GM21723 (cell line): ENCODE measurements around the gene LSG1.
"Not testable (repeated sequence)": the region's sequence is repeated elsewhere in the genome, so short reads cannot be mapped to it uniquely, and the experiment has no call there.

Experiments used
- ATAC-seq: cut with Tn5 transposase; IDR thresholded peaks from one replicate; pipeline ENCODE4 v1.9.1; 2021; ENCODE audit warnings: mild to moderate bottlenecking, moderate library complexity; ENCODE audit not compliant: unreplicated experiment

Gene LSG1

DNA sequence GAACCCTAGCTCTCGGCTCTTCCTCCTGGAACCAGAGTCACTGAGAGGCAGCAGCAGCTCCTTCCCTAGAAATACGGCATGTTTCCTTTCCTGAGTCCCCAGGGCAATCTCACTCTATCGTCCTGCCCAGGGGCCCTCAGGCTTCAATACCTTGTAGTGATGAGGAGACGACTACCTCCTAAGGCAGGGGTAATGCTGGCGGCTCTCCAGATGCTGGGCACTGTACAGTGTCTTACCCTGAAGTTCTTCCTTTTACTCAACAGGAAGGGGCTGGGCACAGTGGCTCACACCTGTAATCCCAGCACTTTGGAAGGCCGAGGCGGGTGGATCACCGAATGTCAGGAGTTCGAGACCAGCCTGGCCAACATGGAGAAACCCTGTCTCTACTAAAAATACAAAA is 52.2 kb downstream of the LSG1 start:
- no peak for ATAC-seq

- ATAC-seq: no peak
Observed at GRCh38 chr3:194618858-194619608, 53.0 kb downstream of the LSG1 start.

DNA sequence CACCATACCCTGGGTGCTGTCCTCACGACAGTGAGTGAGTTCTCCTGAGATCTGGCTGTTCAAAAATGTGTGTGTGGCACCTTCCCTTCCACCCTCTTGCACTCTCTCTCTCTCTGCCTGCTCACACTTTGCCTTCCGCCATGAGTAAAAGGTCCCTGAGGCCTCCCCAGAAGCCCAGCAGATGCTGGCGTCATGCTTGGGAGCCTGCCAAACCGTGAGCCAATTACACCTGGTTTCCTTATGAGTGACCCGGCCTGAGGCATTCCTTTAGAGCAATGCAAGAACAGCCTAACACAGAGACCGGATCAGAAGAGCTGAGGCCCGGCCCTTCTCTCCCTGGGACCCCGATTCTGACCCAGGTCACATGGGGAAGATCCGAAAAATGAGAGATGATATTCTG is 54.2 kb downstream of the LSG1 start:
- no peak for ATAC-seq

DNA sequence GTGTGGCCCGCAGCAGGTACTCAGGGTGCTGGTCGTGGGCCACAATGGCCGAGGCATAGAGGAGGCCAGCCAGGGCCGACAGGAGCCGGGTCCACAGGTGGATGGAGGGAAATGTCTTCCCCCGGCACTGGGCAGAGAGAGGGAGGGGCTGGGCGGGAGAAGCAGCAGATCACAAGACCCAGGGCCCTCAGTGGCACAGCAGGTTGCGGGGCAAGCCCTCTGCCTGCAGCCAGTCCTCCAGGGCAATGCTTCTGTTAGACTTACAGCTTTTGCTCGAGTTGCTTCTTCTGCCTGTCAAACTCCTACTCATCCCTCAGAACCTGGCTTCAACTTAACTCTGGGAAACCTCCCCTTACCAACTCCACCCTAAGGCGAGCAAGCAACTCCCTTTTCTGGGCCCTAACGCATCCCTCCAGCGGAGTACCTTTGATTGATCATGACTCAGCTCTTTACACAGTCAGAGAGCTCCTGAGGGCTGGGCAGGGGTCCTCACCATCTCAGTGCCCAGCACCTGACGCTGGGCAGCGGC is 54.8 kb downstream of the LSG1 start:
- no peak for ATAC-seq

DNA sequence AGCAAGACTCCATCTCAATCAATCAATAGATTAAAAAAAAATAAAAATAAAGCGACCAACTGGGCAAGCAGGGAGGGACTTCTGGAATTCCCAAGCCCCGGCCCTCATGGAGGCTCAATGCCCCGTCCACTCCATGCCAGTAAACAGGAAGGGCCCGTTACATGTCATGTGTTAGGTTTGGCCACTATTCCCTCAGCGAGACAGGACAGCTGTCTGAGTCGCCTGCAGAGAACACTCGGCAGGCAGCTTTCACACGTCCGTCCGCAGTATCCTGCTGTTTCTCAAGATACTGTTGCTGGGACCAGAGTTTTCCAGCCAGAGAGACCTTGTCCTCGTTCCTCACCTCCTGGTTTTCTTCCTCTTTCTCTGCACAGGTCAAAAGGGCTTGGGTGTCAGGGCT is 56.8 kb downstream of the LSG1 start:
- ATAC-seq: no peak

DNA sequence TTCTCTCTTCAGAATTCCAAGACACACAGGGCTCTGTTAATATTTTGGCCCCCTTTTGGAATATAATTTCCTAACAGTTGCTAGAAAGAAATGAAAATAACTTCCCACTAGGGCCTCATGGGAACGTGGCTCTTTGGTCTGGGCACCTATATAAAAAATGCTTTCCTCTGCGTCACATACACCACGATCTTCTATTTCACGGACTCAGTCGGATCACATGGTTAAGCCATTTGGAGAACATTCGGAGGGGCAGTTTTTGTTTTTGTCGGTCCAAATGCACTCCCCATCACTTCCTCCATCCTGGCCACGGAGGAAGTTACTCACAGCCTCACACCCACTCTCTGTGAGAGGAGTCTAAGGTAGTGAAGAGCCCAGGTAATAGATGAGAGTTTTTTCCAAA is 59.8 kb downstream of the LSG1 start:
- ATAC-seq: no peak

- ATAC-seq: no peak
Observed at GRCh38 chr3:194610689-194611088, 61.3 kb downstream of the LSG1 start.

DNA sequence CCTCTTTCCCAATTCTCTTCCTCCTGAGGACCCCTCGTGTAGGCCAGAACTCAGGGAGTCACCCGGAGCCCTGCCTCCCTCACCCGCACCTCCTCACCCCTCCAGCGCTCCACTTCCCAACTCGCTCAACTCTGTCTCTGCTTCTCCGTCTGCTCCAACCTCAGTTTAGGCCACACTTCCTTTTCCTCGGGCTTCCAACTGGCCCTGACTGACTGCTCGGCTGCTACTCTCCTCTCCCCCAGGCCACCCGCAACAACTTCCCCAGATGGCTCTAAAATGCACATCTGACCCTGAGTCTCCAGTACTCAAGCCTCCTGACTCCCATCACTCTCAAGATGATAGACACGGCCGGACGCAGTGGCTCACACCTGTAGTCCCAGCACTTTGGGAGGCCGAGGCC is 62.4 kb downstream of the LSG1 start:
- ATAC-seq: no peak

GRCh38 chr3:194608981-194609380 is 63.0 kb downstream of the LSG1 start:
- no peak for ATAC-seq

GRCh38 chr3:194607592-194608389 is 64.2 kb downstream of the LSG1 start:
- no peak for ATAC-seq

DNA sequence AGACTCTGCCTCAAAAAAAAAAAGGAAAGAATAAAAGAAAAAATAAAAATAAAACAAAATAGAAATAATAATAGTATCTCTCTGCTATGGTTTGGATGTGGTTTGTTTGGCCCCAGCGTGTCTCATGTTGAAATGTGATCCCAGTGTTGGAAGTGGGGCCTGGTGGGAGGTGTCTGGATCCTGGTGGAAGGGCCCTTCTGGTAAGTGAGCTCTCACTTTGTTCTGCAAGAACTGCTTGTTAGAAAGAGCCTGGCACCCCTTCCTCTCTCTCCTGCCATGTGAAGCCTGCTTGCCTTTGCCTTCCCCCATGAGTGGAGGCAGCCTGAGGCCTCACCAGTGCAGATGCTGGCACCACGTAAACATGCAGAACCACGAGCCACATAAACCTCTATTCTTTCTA is 65.0 kb downstream of the LSG1 start:
- no peak for ATAC-seq

DNA sequence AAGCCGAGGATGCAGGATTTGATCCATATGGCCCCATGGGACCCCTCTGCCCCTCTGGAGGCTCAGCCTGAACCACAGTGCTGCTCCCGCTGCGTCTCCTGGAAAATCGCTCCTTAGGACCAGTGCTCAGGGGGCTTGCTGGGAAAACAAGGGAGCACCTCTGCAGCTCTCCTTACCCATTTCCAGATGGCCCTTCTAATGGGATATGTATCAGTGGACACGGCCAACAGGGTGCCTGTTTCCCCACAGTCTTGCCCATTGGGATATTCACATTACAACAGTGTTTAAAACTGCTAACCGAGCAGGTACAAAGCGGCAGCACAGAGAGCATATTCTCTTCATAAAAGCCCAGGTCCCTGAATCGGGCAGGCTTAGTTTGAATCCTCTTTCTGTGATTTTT is 65.8 kb downstream of the LSG1 start:
- no peak for ATAC-seq

- not testable (repeated sequence) for ATAC-seq
Observed at GRCh38 chr3:194605314-194605713, 66.7 kb downstream of the LSG1 start.

GRCh38 chr3:194604837-194605236 is 67.2 kb downstream of the LSG1 start:
- ATAC-seq: no peak

DNA sequence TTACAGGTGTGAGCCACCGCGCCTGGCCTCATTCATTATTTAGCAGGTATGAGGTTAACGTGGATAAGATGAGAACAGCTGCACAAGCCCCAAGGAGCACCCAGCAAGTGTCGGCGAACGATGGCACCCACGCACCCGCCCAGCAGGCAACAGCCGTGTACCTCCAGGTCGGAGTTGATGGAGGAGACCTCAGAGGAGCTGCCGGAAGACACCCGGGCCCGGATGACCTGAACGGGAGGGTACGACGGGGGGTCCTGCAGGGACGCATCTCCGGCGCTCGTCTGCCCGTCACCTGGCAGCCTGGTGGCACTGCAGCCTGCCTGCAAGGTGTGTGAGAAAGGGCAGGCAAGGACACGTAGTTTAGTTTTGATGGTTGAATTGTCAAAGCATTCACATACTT is 67.9 kb downstream of the LSG1 start:
- ATAC-seq: no peak

DNA sequence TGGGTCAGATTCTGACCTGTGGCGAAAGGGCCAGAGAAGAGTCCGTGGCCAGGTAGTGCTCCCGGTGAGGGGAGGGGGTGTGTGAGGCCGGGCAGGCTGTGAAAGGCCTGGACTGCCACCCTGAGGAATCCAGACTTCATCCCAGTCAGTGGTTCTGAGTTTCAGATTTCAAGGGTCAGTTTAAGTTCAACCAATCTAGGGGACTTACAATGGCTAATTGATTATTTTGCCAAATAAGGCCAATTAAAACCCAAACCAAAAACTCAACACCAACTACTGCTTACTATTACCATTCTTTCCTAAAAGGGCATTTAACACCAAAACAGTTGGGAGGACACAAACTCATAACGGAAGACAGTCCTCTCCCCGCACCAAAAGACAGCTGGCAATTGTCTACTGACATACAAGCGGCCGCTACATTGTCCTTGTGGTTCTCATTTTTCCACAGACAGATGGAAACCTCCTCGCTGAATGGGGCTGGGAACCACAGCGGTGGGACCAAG is 69.3 kb downstream of the LSG1 start:
- ATAC-seq: no peak

DNA sequence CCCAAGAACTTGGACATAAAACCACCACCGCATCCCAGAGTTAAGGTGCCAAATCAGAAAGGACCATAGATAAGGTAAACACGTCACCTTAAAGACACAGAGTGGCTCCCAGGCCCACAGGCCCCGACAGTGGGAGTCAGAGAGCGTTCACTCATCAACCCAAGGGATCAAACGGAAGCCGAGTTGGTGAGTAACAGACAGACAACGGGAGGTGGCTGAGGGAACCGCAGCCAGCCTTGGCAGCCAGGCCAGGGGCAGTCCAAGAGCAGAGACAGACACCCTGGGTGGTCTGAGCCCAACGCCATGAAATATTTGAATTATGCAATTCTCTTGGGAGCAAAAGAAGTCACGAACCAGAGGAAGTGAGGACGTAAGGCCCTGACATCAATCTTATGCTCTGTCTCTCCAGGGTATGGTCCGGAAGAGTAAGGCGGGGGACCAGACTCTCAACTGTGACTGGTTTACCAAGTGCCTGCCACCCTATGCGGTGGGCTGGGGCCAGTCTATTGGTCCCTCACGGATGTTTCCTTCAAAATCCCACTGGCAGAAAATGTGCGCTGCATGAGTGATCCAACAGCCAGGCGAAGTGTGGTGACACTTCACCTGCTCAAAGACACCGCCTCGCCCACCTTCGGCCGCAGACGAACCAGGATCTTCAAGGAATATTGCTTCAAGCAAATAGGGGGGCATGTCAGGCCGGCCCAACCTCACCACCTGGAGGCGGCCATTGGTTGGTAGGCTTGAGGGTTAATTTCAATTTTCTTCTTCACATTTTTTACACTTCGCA is 73.0 kb downstream of the LSG1 start:
- no peak for ATAC-seq

- ATAC-seq: no peak
Observed at GRCh38 chr3:194596906-194597305, 75.1 kb downstream of the LSG1 start.

GRCh38 chr3:194592798-194593752 is 78.9 kb downstream of the LSG1 start:
- ATAC-seq: no peak
